HG03342 (cell line): Measurements from ENCODE around the gene SLC14A1.

Experiments used
- ATAC-seq: cut with Tn5 transposase; IDR thresholded peaks from one replicate; pipeline ENCODE4 v1.9.1; 2021; ENCODE audit warnings: mild to moderate bottlenecking, moderate library complexity; ENCODE audit not compliant: unreplicated experiment

Gene SLC14A1

DNA sequence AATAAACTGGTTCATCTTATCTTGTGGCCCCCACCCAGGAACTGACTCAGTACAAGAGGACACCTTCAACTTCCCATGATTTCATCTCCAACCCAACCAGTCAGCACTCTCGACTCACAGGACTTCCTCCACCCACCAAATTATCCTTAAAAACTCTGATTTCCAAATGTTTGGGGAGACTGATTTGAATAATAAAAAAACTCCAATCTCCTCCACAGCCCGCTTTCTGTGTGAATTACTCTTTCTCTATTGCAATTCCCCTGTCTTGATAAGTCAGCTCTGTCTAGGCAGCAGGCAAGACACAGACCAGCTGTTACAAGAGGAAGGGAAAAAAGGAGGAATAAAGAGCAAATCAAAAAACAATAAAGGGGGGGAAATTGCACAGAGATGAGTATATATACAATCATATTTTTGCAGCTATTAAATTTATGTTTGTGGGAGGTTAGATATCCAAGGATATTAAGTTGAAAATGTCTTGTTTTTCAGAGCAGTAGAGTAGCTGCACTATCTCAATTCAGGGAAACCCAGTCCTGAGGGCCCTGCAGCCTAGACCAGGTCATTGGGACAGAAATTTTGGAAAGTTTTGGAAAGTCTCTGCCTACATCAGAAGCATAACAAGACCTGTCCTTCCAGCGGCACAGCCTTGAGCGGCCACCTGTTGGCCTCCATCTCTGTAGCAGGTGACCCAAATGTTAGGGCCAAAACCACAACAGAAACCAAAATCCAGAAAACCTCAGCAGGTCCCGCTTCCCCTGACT is 68.7 kb downstream of the SLC14A1 start:
- ATAC-seq, result no peak

DNA sequence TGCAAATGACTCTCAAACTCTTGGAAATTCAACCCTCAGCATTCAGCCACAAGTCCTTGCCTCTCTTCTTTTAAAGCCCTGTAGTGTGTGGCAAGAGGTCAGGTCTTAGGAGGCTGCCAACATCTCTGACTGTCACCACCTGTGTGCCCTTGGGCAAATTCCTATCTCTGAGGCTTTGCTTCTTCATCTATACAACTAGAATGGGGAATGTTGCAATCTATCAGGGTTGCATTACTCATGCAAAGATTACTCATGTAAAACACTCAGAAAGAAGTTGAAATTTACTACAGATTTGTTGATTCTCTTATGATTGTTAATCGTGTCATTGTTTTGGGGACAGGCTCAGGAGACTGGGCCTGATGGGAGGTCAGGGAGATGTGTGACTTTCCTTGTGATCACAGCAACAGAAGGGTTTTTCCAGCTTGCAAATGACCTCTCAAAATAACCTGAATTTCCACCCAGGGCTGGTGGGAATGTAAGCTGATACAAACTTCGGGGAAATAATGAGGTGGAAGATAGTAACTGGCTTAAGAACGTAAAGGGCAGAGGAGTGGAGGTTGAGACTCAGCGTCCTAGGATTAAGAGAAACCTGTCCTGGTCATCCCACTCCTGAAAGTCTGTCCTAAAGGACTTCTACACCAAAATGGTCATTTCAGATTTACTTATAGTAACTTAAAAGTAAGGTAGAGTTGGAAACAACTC is 69.4 kb downstream of the SLC14A1 start:
- ATAC-seq, result no peak

GRCh38 chr18:45801416-45802004 is 77.5 kb downstream of the SLC14A1 start:
- ATAC-seq, result no peak
